CD4-positive, alpha-beta T cell (primary cell): Measurements from ENCODE around the gene KATNAL2. TPM values are rescaled to one million over a fixed set of nuclear protein-coding genes. Genes with fewer than 3 reads are reported as not detected.

Experiments used
- ATAC-seq: fragments of 200-7000 bp; cut with Tn5 transposase; one replicate; pipeline ENCODE4 v1.10.0; 2022; ENCODE audit warnings: mild to moderate bottlenecking; ENCODE audit not compliant: poor library complexity
- CTCF ChIA-PET: fragments of 350-600 bp; sonication (Branson Sonifier 250); formaldehyde crosslinking; loops from one replicate; lab custom pipeline; 2021; ENCODE audit warnings: antibody characterized with exemption, inconsistent platforms; lab: Charles Lee
- POLR2A ChIA-PET: fragments of 350-600 bp; sonication (Branson Sonifier 250); formaldehyde crosslinking; loops from one replicate; lab custom pipeline; 2021; ENCODE audit warnings: antibody characterized with exemption, inconsistent platforms; lab: Charles Lee
- DNase-seq, 14 experiments: peaks; one replicate each; pipeline ENCODE4 v3.0.0-alpha.2; 2013 to 2020; ENCODE audit warnings: mixed read lengths in 2 of 14
- H3K27ac ChIP-seq, 2 donors: one replicate each; pipeline versions ENCODE4 v1.5.1 to v1.7.0; 2013; ENCODE audit warnings: low read length in 2 of 2, low read depth in 1 of 2, mild to moderate bottlenecking in 1 of 2
- H3K27me3 ChIP-seq, 2 experiments: 1 replicate in 1 of 2; 2 replicates in 1 of 2; pipeline versions ENCODE4 v1.6.1 to v1.7.0; 2013; ENCODE audit warnings: low read length in 2 of 2, control low read depth in 1 of 2, mild to moderate bottlenecking in 1 of 2, moderate library complexity in 1 of 2; ENCODE audit not compliant: insufficient read depth in 2 of 2, control insufficient read depth in 1 of 2
- H3K36me3 ChIP-seq: one replicate; pipeline ENCODE4 v1.6.1; 2013; ENCODE audit warnings: low read length, control low read depth; ENCODE audit not compliant: insufficient read depth
- H3K4me1 ChIP-seq: one replicate; pipeline ENCODE4 v1.6.1; 2013; ENCODE audit warnings: low read length, control low read depth; ENCODE audit not compliant: insufficient read depth
- H3K4me3 ChIP-seq: one replicate; pipeline ENCODE4 v1.5.1; 2013; ENCODE audit warnings: mild to moderate bottlenecking, low read length, moderate library complexity
- H3K9me3 ChIP-seq, 2 experiments: 1 replicate in 1 of 2; 2 replicates in 1 of 2; pipeline versions ENCODE4 v1.6.1 to v1.7.0; 2013; ENCODE audit warnings: low read length in 2 of 2, mild to moderate bottlenecking in 2 of 2, control low read depth in 1 of 2, moderate library complexity in 1 of 2; ENCODE audit not compliant: control insufficient read depth in 1 of 2, insufficient read depth in 1 of 2
- H3K27ac Mint-ChIP-seq: one replicate; pipeline ENCODE4 v1.8.0; 2020; ENCODE audit warnings: mixed read lengths
- H3K27me3 Mint-ChIP-seq: one replicate; pipeline ENCODE4 v1.8.0; 2021; ENCODE audit warnings: mixed read lengths
- H3K36me3 Mint-ChIP-seq: one replicate; pipeline ENCODE4 v1.8.0; 2021; ENCODE audit warnings: low read depth, mixed read lengths
- H3K4me1 Mint-ChIP-seq: one replicate; pipeline ENCODE4 v1.8.0; 2021; ENCODE audit warnings: low read depth, mixed read lengths
- H3K4me3 Mint-ChIP-seq: one replicate; pipeline ENCODE4 v1.8.0; 2020; ENCODE audit warnings: mild to moderate bottlenecking, mixed read lengths
- H3K9me3 Mint-ChIP-seq: one replicate; pipeline ENCODE4 v1.8.0; 2020; ENCODE audit warnings: mixed read lengths
- CTCF ChIP-seq: fragments of 200-600 bp; IDR thresholded peaks from one replicate; pipeline ENCODE4 v1.8.0; 2022; ENCODE audit warnings: antibody characterized with exemption, mild to moderate bottlenecking
- intact Hi-C, 2 experiments: fragments of 100-400 bp; cut with DNase I in 1 of 2; cut with micrococcal nuclease in 1 of 2; formaldehyde crosslinking; loops; one replicate each; pipeline versions ENCODE4 v1.15.1 to v1.9.0; 2023 to 2025; cut with DNase I, micrococcal nuclease
- polyA plus RNA-seq, 2 donors: library from polyadenylated mRNA; unstranded; fragments of 120-200 nt; gene quantifications; one replicate each; pipeline ENCODE4 v1.2.1, GENCODE V29; 2013
- total RNA-seq, 174 experiments: library from RNA in 2 of 174; stranded (reverse) in 2 of 174; gene quantifications; one replicate each; pipeline ENCODE4 v1.2.3 and lab custom pipeline; 2021 to 2026

The KATNAL2 gene
- 1 to 10 TPM; 1.5 to 2.0 TPM for total RNA-seq
- 2.1 TPM for polyA plus RNA-seq (2013, experiment 1 of 2)
- polyA plus RNA-seq (2013, experiment 2 of 2) = 2.0 TPM
- total RNA-seq (lab: John Stamatoyannopoulos, UW) = 0.10 to 2.9 (median 1.0) reads per million in 172 experiments

GRCh38 chr18:46917108-46917802 lies at the start of gene KATNAL2, which contains the start of gene PIAS2:
Gene KATNAL2, plus strand, starts transcription at chr18:46917602. Its CDS starts 29,271 bp downstream, at chr18:46946873.
Gene PIAS2, minus strand, starts transcription at chr18:46917507. Its CDS starts 162 bp downstream, at chr18:46917345.
- peaks cover 55% of the 10 kb centered on the region for H3K4me1 Mint-ChIP-seq
- DNase-seq (peak; percentile 55 to 90 (median 70)), ATAC-seq (peak; percentile 86)
- Histone ChIP-seq H3K4me3 (peak within 1 kb of the TSS; percentile 82), H3K36me3 (no peaks in the 10 kb centered on the region), H3K27me3 (no peaks in the 10 kb centered on the region), H3K27ac (peak within 1 kb of the TSS in 1 of 2 donors; percentile 56), H3K9me3 (no peaks in the 10 kb centered on the region), H3K4me1 (peaks cover 23% of the 10 kb centered on the region)
- no peak for TF ChIP-seq CTCF
- peak within 1 kb of the TSS; percentile 97 for H3K4me3 Mint-ChIP-seq
- intact Hi-C loops = loop anchor here in 1 of 2 experiments (10.0 kb wide), 3 partner anchors 238 to 742 kb away; partner anchors contain the start of gene HDHD2
- H3K27me3 Mint-ChIP-seq = no peaks in the 10 kb centered on the region
- H3K27ac Mint-ChIP-seq = peak within 1 kb of the TSS; percentile 92
- POLR2A ChIA-PET = interaction anchor here (1.0 to 2.2 kb wide), 3 partner anchors 12 to 233 kb away, joined by 3 to 19 read pairs (median 3); partner anchors contain the start of gene HDHD2
- peaks cover 5% of the 10 kb centered on the region for H3K36me3 Mint-ChIP-seq
- H3K9me3 Mint-ChIP-seq = no peaks in the 10 kb centered on the region
- CTCF ChIA-PET = interaction anchor here (1.4 kb wide), 1 partner anchor 23 kb away, joined by 3 read pairs; no protein-coding TSS in a partner anchor

GRCh38 chr18:46868169-46868921 lies 49.1 kb upstream of the KATNAL2 start:
- Histone ChIP-seq H3K4me1 (no peaks in the 10 kb centered on the region), H3K27ac (no peak overlapping the region), H3K4me3 (no peak overlapping the region), H3K9me3 (peaks cover 15% of the 10 kb centered on the region in 2 experiments), H3K36me3 (peaks cover 11% of the 10 kb centered on the region), H3K27me3 (no peaks in the 10 kb centered on the region)
- Mint-ChIP-seq H3K4me3 (no peak overlapping the region), H3K27me3 (no peaks in the 10 kb centered on the region), H3K27ac (no peak overlapping the region), H3K4me1 (peaks cover 43% of the 10 kb centered on the region), H3K9me3 (peaks cover 11% of the 10 kb centered on the region), H3K36me3 (peaks cover 82% of the 10 kb centered on the region)
- intact Hi-C loops = no loop called here
- POLR2A ChIA-PET = no interaction called here
- DNase-seq (no peak), ATAC-seq (no peak)
- CTCF ChIA-PET = interaction anchor here (1.0 kb wide), 1 partner anchor 23 kb away, joined by 3 read pairs; no protein-coding TSS in a partner anchor
- TF ChIP-seq CTCF = no peak

- Mint-ChIP-seq H3K9me3 (peaks cover 19% of the 10 kb centered on the region), H3K27ac (peak overlapping the region; percentile 52), H3K4me1 (peaks cover 41% of the 10 kb centered on the region), H3K36me3 (peaks cover 94% of the 10 kb centered on the region), H3K27me3 (no peaks in the 10 kb centered on the region), H3K4me3 (no peak overlapping the region)
- no peak for TF ChIP-seq CTCF
- peak overlapping the region in 1 of 2 donors; percentile 7 for H3K27ac ChIP-seq
- POLR2A ChIA-PET = no interaction called here
- no peaks in the 10 kb centered on the region for H3K27me3 ChIP-seq
- CTCF ChIA-PET = interaction anchor here (0.9 kb wide), 1 partner anchor 258 kb away, joined by 4 read pairs; no protein-coding TSS in a partner anchor
- no peak for DNase-seq
- no peak overlapping the region for H3K4me3 ChIP-seq
- intact Hi-C loops = no loop called here
- no peaks in the 10 kb centered on the region for H3K4me1 ChIP-seq
- no peak for ATAC-seq
- H3K9me3 ChIP-seq = peaks cover 21 to 27% of the 10 kb centered on the region in 2 experiments
- peaks cover 4% of the 10 kb centered on the region for H3K36me3 ChIP-seq
These were observed 39.9 kb upstream of the KATNAL2 start for GRCh38 chr18:46877329-46877987.
